ENCODE results near the gene MRTFA. TPM values are rescaled to one million over a fixed set of nuclear protein-coding genes. Genes with fewer than 3 reads are reported as not detected.
"Not testable (repeated sequence)": the region's sequence is repeated elsewhere in the genome, so short reads cannot be mapped to it uniquely, and the experiment has no call there.

The MRTFA gene
- total RNA-seq, 1 donor from 2014 or later: 77.7 TPM

DNA sequence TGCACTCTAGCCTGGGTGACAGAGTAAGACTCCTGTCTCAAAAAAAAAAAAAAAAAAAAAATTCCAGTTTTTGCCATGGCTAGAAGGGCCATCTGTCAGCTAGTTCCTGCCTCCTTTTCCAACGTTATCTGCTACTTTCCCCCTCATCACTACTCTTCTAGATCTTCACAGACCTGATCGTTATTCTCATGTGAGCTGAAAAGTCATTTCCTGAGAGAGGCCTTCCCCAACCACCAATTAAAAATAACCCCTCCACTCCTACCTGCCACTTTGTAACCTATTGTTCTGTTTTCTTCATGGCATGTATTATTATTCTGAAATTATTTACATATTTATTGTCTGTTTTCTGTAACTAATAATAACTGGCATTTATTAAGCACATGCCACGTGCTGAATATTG, 241.9 kb downstream of the MRTFA start:
- DNase-seq (ENCODE audit: low read depth): no peak

DNA sequence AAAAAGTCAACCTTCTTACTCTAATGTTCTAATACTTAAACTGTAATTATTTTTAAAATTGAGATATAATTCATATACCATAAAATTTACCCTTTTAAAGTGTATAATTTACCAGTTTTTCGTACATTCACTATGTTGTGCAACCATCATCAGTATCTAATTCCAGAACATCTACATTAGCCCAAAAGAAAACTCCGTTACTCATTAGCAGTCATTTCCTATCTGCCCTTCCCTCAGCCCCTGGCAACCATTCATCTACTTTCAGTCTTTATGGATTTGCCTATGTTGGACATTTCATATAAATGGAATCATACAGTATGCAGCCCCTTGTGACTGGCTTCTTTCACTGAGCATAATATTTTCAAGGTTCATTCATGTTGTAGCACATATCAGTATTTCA, 243.9 kb downstream of the MRTFA start:
- no peak for DNase-seq (ENCODE audit: low read depth)

DNA sequence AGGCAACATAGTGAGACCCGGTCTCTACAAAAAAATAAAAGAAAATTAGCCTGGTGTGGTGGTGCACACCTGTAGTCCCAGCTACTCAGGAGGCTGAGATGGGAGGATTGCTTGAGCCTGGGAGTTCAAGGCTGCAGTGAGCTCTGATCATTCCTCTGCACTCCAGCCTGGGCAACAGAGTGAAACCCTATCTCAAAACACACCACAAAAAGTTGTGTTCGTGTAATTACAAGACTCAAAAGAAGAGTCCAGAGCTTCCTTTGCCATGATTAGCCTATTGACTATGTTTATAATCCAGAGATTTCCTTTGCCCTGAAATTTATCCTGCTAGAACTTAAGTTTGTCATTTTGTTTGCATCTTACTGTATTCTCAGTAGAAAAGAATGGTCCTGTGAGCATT, 245.1 kb downstream of the MRTFA start:
- DNase-seq (ENCODE audit: low read depth): no peak

DNA sequence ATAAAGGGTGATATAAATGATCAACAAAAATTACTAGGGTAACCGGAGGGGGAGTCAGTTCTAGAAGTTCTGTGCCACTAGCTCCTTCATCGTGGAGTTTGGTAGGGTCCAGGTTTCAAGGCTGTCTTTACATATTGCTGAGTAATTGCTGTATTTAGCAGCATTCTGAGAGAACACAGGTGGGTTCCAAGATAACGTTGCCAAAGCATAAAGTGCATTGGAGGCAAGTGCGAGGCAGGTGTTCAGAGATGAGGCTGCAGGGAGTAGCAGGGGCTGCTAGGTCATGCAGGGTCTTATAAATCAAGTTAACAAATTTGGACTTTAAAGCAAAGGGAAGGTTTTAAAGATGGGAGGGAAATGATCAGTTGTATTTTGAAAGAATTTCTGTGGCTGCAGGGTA, 248.3 kb downstream of the MRTFA start:
- no peak for DNase-seq (ENCODE audit: low read depth)

DNA sequence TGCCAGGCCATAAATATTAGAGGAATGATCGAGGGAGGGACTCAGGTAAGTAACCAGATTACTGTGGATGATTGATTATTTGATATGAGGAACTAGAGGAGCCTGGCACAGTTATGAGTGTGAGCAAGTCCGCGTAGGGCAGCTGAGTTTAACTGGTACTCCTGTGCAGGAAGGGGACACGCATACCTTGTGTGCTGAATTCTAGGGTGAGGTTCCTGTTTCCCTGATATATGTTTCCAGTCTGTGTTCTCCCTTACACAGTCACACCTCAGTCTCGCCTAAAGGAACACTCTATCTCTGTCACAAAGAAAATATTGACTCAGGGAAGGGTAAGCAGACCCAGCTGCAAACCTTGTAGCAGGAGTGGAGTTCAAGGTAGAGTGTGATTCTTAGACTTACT, 248.8 kb downstream of the MRTFA start:
- DNase-seq (ENCODE audit: low read depth): peak; percentile 29

DNA sequence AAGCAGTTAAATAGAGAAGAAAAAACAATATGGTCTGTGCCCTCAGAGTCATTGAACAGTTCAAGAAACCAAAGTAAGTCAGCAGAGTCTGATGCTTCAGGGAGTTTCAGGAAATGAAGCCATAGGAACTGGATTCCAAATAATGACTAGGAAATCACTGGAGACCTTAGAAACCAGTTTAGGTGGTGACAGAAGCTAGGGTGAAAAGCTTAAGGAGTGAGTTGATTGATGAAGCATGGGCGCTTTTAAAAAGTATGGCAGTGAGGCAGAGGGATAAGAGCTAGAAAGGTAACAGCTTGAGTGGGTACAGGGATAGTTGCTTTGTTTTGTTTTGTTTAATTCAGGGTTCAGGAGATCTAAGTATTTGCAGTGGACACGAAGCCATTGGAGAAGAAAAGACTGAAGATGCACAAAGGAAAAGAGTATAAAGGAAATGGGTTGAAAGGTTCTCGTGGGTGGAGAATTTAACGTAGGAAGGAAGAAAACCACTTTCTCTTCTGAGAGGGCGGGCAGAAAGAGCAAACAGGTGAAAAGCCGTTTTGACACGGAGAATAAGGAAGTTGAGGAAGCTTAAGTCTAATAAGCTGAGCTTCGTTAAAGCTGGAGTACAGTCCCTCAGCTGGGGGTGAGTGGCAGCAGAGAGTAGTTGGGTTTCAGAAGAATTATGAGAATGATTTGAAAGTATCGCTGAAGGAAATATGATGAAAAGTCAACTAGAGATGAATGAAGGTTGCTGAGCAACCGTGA, 251.3 kb downstream of the MRTFA start:
- no peak for DNase-seq (ENCODE audit: low read depth)

DNA sequence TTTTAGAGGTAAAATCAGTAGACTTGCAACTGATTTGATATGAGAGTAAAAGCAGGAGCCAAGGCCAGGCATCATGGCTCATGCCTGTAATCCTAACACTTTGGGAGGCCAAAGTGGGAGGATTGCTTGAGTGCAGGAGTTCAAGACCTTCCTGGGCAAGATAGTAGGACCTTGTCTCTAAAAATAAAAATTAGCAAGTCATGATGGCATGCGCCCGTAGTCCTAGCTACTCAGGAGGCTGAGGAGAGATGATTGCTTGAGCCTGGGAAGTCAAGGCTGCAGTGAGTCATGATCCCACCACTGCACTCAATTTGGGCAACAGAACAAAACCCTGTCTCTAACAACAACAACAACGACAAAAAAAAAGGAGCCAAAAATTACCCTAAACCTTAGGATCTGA, 252.6 kb downstream of the MRTFA start:
- DNase-seq (ENCODE audit: low read depth): no peak

DNA sequence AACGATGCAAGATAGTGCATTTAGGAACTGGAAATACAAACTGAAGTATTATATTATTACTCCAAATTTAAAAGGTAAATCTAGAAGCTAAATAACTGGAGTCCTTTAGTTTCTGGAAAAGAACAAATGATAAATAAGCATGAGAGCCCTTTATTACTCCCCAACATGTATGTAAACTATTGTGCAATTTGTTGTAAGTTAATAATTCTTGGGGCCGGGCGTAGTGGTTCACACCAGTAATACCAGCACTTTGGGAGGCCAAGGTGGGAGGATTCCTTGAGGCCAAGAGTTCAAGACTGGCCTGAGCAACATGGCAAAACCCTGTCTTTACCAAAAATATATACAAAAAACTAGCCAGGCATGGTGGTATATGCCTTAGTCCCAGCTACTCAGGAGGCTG, 255.1 kb downstream of the MRTFA start:
- DNase-seq (ENCODE audit: low read depth): no peak

DNA sequence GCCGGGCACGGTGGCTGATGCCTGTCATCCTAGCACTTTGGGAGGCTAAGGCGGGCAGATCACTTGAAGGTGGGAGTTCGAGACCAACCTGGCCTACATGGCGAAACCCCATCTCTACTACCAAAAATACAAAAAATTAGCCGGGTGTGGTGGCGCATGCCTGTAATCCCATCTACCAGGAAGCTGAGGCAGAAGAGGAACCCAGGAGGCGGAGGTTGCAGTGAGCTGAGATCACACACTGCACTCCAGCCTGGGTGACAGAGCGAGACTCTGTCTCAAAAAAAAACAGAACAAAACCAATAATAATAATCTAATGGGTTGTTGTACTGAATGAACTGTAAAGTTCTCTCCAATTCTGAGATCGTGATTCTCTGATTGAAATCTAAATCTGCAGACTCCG, 258.1 kb downstream of the MRTFA start:
- DNase-seq (ENCODE audit: low read depth): not testable (repeated sequence)

DNA sequence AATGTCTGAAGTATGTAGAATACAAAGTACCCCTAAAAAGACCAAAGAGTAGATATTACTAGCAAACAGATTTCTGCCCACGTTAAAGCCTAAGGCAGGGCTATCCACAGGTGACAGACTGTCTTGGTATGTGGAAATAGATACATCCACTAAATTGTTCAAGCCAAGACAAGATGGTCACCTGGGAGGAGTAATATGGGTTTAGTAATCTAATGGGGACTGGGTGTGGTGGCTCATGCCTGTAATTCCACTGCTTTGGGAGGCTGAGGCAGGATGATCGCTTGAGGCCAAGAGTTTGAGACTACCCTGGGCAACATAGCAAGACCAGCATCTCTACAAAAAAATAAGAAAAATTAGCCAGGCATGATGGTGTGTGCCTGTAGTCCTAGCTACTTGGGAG, 258.6 kb downstream of the MRTFA start:
- no peak for DNase-seq (ENCODE audit: low read depth)

DNA sequence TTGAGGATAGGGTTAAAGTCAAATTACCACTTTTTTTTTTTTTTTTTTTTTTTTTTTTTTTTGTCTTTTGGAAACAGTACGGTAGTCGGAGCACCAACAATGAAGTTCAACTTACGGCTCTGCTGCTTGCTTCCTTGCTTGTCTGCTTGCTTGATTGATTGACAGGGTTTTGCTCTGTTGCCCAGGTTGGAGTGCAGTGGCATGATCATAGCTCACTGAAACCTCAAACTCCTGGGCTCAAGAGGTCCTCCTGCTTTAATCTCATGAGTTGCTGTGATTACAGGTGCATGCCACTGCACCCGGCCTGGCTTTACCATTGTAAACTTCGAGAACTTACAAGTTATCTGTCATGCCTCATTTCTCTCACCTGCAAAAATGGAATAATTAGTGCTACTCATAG, 260.4 kb downstream of the MRTFA start:
- no peak for DNase-seq (ENCODE audit: low read depth)

DNA sequence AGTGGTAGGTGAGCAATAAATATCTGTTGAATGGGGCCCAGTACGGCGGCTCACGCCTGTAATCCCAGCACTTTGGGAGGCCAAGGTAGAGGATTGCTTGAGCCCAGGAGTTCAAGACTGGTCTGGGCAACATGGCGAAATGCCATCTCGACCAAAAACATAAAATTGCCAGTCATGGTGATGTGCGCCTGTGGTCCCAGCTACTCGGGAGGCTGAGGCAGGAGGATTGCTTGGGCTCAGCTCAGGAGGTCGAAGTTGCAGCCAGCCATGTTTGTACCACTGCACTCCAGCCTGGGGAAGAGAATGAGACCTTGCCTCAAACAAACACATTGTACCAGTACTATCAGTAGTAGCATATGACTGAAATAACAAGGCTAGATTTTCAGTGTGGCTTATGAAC, 262.0 kb downstream of the MRTFA start:
- no peak for DNase-seq (ENCODE audit: low read depth)

DNA sequence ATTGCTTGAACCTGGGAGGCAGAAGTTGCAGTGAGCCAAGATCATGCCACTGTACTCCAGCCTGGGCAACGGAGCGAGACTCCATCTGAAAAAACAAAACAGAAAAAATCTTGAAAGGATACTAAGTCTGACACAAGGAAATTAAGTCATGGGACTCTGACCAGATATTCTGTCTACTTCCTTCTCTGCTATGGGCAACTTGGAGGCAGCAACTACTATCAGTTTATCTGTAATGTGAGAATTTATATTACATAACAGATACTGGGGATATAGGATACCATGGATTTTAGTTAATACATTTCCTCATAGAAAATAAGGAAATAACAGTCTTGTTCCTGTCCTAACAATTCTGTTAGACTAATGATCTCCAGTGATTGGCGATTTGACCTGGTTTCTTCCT, 267.7 kb downstream of the MRTFA start:
- DNase-seq (ENCODE audit: low read depth): peak; percentile 25

DNA sequence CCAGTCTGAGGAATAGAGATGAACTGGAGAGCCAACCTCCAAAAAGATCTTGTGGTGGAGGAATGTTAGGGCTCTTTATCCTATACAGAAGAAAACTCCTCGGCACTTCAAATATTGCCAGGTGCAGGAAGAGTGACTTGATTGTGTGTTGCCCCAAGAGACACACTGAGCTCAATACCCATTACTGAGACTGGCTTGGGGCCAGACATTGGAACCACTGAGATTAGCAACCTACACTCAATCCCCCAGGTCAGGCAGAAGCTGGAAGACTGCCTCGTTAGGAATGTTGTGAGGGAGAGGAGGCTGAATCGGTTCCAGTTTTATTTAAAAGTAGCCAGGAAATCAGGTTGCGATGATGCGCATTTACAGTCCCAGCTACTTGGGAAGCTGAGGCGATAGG, 268.5 kb downstream of the MRTFA start:
- no peak for DNase-seq (ENCODE audit: low read depth)

DNA sequence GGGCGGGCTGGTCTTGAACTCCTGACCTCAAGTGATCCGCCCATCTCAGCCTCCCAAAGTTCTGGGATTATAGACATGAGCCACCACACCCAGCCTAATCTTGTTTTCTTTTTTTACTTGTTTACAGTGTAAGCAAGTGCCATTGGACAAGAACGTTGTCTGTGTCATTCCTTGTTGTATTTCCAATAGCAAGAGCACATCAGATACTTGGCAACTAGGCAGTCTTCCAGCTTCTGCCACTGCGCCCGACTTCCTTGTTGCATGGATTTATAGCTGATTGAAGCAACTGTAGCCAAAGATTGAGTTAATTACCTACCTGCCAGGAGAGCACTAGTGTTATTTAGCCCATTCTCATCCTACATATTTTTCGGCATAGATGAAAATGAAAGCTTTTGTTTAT, 269.2 kb downstream of the MRTFA start:
- DNase-seq (ENCODE audit: low read depth): no peak

DNA sequence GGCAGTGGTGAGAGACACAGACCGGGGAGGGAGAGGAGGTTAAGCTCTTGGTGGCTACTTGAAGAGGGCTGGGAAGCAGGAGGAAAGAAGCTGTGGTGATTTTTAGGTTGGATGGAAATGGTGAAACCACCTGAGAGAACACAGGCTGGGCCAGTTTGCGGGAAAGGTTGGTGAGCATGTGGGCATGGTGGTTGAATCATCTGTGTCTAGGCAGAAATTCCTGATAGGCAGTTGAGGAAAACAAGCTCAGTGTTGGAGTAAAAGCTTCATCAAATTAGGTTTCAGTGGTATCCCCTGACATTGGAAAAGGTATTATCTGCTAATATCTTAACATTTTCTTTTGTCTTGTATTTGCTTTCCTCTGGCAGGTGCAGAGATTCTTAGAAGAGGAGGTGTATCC, 270.5 kb downstream of the MRTFA start:
- no peak for DNase-seq (ENCODE audit: low read depth)

DNA sequence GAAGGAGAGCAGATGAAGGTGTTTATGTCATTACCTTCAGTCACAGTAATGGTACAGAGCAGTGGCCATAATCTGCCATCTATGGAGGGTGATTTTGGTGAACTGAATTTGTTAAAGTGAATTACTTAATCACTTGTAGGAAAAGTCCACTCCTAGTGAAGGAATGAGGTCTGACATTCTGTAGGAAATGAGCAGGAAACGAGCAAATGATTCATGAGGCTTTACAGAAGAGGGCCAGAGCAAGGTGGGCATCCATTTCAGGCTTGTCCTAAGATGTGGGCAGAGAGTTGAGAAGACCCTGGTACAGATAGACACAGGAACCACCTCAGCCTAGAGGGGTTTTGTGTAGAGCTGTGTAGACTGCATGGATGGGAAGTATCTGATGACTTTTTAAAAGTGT, 272.1 kb downstream of the MRTFA start:
- DNase-seq (ENCODE audit: low read depth): no peak

DNA sequence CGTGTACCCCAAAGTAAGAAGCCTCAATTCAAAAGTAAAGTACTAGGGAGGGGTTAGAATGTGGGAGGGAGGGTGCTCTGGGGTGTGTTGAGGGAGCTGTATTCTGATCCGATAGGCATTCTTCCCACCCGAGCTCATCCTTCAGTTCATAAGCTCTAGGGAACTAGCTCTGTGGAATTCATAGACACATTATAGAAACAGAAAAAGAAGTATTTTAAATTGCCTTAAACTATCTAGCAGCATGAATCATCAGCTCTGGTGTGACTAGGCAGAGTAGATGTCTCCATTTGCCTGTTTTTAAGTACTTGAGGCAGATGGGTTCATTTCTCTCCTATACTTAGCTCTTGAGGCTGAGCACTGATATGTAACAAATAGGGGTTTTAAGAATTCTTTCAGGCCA, 273.5 kb downstream of the MRTFA start:
- no peak for DNase-seq (ENCODE audit: low read depth)

DNA sequence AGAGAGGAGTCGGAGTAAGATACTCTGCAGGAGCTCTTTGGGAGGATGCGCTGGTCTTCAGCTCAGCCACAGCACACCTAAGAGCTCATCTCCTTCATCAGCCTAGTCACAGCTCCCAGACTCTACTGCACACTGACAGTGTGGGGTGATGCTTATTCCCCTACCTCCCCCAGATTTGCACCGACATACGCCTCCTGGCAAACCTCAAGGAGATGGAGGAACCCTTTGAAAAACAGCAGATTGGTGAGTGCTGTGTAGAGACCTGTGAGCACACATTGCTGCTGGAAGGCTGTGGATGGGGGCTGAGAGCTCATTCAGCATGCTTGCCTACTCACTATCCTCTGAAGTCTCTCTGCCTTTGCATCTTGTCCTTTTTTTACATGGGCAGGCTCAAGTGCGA, 275.4 kb downstream of the MRTFA start:
- DNase-seq (ENCODE audit: low read depth): no peak

Other genes with a start within 250 kb of the MRTFA start
- gene MCHR1, start 42.8 kb upstream of the MRTFA start, total RNA-seq: 0.50 and 2.4 TPM in 2 replicates
- gene SLC25A17, start 182.6 kb upstream of the MRTFA start, total RNA-seq: 27.4 and 31.8 TPM in 2 replicates
- 158 and 255 TPM in 2 replicates for gene ST13, start 219.9 kb upstream of the MRTFA start, total RNA-seq
- 3.5 and 14.7 TPM in 2 replicates for gene XPNPEP3, start 220.4 kb upstream of the MRTFA start, total RNA-seq
- gene DNAJB7, start 225.4 kb upstream of the MRTFA start, total RNA-seq: not detected in 2 replicates